ENCODE measurements around the gene DNAJB1.
"Not testable (repeated sequence)": the region's sequence is repeated elsewhere in the genome, so short reads cannot be mapped to it uniquely, and the experiment has no call there.

Gene DNAJB1

GRCh38 chr19:14517446-14517839 lies 754 bp downstream of the DNAJB1 start:
- Mint-ChIP-seq H3K27ac (peak overlapping the region; percentile 92), H3K36me3 (ENCODE audit: low read depth) (peaks cover 40% of the 10 kb centered on the region), H3K27me3 (no peaks in the 10 kb centered on the region), H3K4me1 (peaks cover 60% of the 10 kb centered on the region), H3K9me3 (no peaks in the 10 kb centered on the region), H3K4me3 (peak overlapping the region; percentile 86)
- ATAC-seq (no peak), DNase-seq (no peak)

- ATAC-seq (no peak), DNase-seq (no peak)
- Mint-ChIP-seq H3K9me3 (no peaks in the 10 kb centered on the region), H3K27me3 (no peaks in the 10 kb centered on the region), H3K4me3 (peak overlapping the region; percentile 86), H3K27ac (peak overlapping the region; percentile 92), H3K36me3 (ENCODE audit: low read depth) (peaks cover 40% of the 10 kb centered on the region), H3K4me1 (peaks cover 54% of the 10 kb centered on the region)
Observed at GRCh38 chr19:14516746-14517438, 1.3 kb downstream of the DNAJB1 start.

GRCh38 chr19:14516048-14516534 lies 2.1 kb downstream of the DNAJB1 start:
- DNase-seq = no peak
- peaks cover 52% of the 10 kb centered on the region for H3K4me1 Mint-ChIP-seq
- H3K27me3 Mint-ChIP-seq = no peaks in the 10 kb centered on the region

GRCh38 chr19:14515501-14516047 lies 2.6 kb downstream of the DNAJB1 start:
- DNase-seq = no peak
- peaks cover 57% of the 10 kb centered on the region for H3K4me1 Mint-ChIP-seq

More at GRCh38 chr19:14516048-14516534, 2.1 kb downstream of the DNAJB1 start:
- Mint-ChIP-seq H3K36me3 (ENCODE audit: low read depth) (peaks cover 40% of the 10 kb centered on the region), H3K4me3 (peak overlapping the region; percentile 86), H3K9me3 (no peaks in the 10 kb centered on the region), H3K27ac (peak overlapping the region; percentile 92)
- no peak for ATAC-seq

GRCh38 chr19:14514215-14514863 lies 3.9 kb downstream of the DNAJB1 start:
- H3K27ac Mint-ChIP-seq = peak overlapping the region; percentile 40
- no peaks in the 10 kb centered on the region for H3K9me3 Mint-ChIP-seq
- ATAC-seq (no peak), DNase-seq (no peak)
- peaks cover 40% of the 10 kb centered on the region for H3K36me3 Mint-ChIP-seq (ENCODE audit: low read depth)
- peak overlapping the region; percentile 86 for H3K4me3 Mint-ChIP-seq
- peaks cover 52% of the 10 kb centered on the region for H3K4me1 Mint-ChIP-seq
- no peaks in the 10 kb centered on the region for H3K27me3 Mint-ChIP-seq

More at GRCh38 chr19:14515501-14516047, 2.6 kb downstream of the DNAJB1 start:
- Mint-ChIP-seq H3K36me3 (ENCODE audit: low read depth) (peaks cover 40% of the 10 kb centered on the region), H3K27me3 (no peaks in the 10 kb centered on the region), H3K9me3 (no peaks in the 10 kb centered on the region), H3K27ac (peak overlapping the region; percentile 92), H3K4me3 (peak overlapping the region; percentile 86)
- ATAC-seq = no peak

- ATAC-seq = no peak
- no peak overlapping the region for H3K27ac Mint-ChIP-seq
- peaks cover 37% of the 10 kb centered on the region for H3K36me3 Mint-ChIP-seq (ENCODE audit: low read depth)
- peaks cover 52% of the 10 kb centered on the region for H3K4me1 Mint-ChIP-seq
- H3K9me3 Mint-ChIP-seq = no peaks in the 10 kb centered on the region
- no peak for DNase-seq
- H3K27me3 Mint-ChIP-seq = no peaks in the 10 kb centered on the region
- H3K4me3 Mint-ChIP-seq = no peak overlapping the region
Observed at GRCh38 chr19:14512406-14512961, 5.7 kb downstream of the DNAJB1 start.

- Mint-ChIP-seq H3K36me3 (ENCODE audit: low read depth) (peaks cover 25% of the 10 kb centered on the region), H3K27me3 (no peaks in the 10 kb centered on the region), H3K9me3 (no peaks in the 10 kb centered on the region), H3K4me1 (peaks cover 59% of the 10 kb centered on the region), H3K27ac (peak overlapping the region; percentile 22), H3K4me3 (no peak overlapping the region)
- no peak for ATAC-seq
- no peak for DNase-seq
Observed at GRCh38 chr19:14511229-14511593, 7.0 kb downstream of the DNAJB1 start.

GRCh38 chr19:14510311-14511228 lies 7.6 kb downstream of the DNAJB1 start:
- Mint-ChIP-seq H3K36me3 (ENCODE audit: low read depth) (peaks cover 18% of the 10 kb centered on the region), H3K9me3 (no peaks in the 10 kb centered on the region), H3K27me3 (no peaks in the 10 kb centered on the region), H3K27ac (no peak overlapping the region), H3K4me1 (peaks cover 58% of the 10 kb centered on the region), H3K4me3 (no peak overlapping the region)
- ATAC-seq = no peak
- no peak for DNase-seq

GRCh38 chr19:14507704-14508542 lies 10.3 kb downstream of the DNAJB1 start:
- Mint-ChIP-seq H3K4me3 (no peak overlapping the region), H3K27ac (peak overlapping the region; percentile 62), H3K9me3 (no peaks in the 10 kb centered on the region), H3K27me3 (no peaks in the 10 kb centered on the region), H3K4me1 (peaks cover 58% of the 10 kb centered on the region), H3K36me3 (ENCODE audit: low read depth) (no peaks in the 10 kb centered on the region)
- no peak for DNase-seq
- ATAC-seq = no peak

GRCh38 chr19:14505488-14506239 lies 12.5 kb downstream of the DNAJB1 start:
- Mint-ChIP-seq H3K27ac (no peak overlapping the region), H3K27me3 (no peaks in the 10 kb centered on the region), H3K4me1 (peaks cover 50% of the 10 kb centered on the region), H3K36me3 (ENCODE audit: low read depth) (no peaks in the 10 kb centered on the region), H3K9me3 (no peaks in the 10 kb centered on the region), H3K4me3 (no peak overlapping the region)
- ATAC-seq (peak; percentile 68), DNase-seq (peak; percentile 84)

- ATAC-seq; DNase-seq; H3K36me3 Mint-ChIP-seq (ENCODE audit: low read depth); H3K4me3 Mint-ChIP-seq; H3K9me3 Mint-ChIP-seq; H3K27me3 Mint-ChIP-seq; H3K27ac Mint-ChIP-seq: not testable (repeated sequence)
- H3K4me1 Mint-ChIP-seq = peaks cover 44% of the 10 kb centered on the region
Observed at GRCh38 chr19:14504575-14504974, 13.6 kb downstream of the DNAJB1 start.

GRCh38 chr19:14503285-14503684 lies 14.9 kb downstream of the DNAJB1 start:
- Mint-ChIP-seq H3K4me1 (peaks cover 37% of the 10 kb centered on the region), H3K36me3 (ENCODE audit: low read depth) (no peaks in the 10 kb centered on the region), H3K4me3 (no peak overlapping the region), H3K27me3 (no peaks in the 10 kb centered on the region), H3K27ac (peak overlapping the region; percentile 25), H3K9me3 (no peaks in the 10 kb centered on the region)
- no peak for DNase-seq
- ATAC-seq = no peak
